GM23338 (cell line): ENCODE measurements around the gene UBE2D1.

Experiments used
- EZH2 ChIP-seq: fragments of 200-600 bp; sonication (generic); IDR thresholded peaks from one replicate; pipeline ENCODE4 v1.8.0; 2017; ENCODE audit warnings: antibody characterized with exemption, mild to moderate bottlenecking, low read depth; ENCODE audit not compliant: unreplicated experiment
- EZH2phosphoT487 ChIP-seq: fragments of 200-600 bp; sonication (generic); IDR thresholded peaks from one replicate; pipeline ENCODE4 v1.8.1; 2018; ENCODE audit warnings: antibody characterized with exemption; ENCODE audit not compliant: unreplicated experiment
- JUNB ChIP-seq: IDR thresholded peaks from one replicate; pipeline ENCODE4 v1.6.1; 2016; ENCODE audit warnings: antibody characterized with exemption; ENCODE audit not compliant: unreplicated experiment
- POLR2AphosphoS5 ChIP-seq: IDR thresholded peaks from 2 replicates; pipeline ENCODE4 v1.6.1; 2016; ENCODE audit warnings: antibody characterized with exemption, low read depth
- STAT1 ChIP-seq: IDR thresholded peaks from one replicate; pipeline ENCODE4 v1.6.1; 2016; ENCODE audit warnings: antibody characterized with exemption; ENCODE audit not compliant: unreplicated experiment
- TF ChIP-seq, protein P1 (sequence below), 2 experiments: fragments of 200-600 bp in 1 of 2; sonication (generic) in 1 of 2; conservative IDR thresholded peaks; 2 replicates each; pipeline versions ENCODE4 v1.5.1 to v1.6.1; 2016 to 2017; ENCODE audit warnings: antibody characterized with exemption in 2 of 2, low read depth in 2 of 2, mild to moderate bottlenecking in 2 of 2, moderate library complexity in 1 of 2
- TF ChIP-seq, protein P2 (sequence below): IDR thresholded peaks from one replicate; pipeline ENCODE4 v1.6.1; 2018; ENCODE audit warnings: antibody characterized with exemption; ENCODE audit not compliant: unreplicated experiment
- TF ChIP-seq, protein P3 (sequence below): IDR thresholded peaks from 2 replicates; pipeline ENCODE4 v1.6.1; 2016; ENCODE audit warnings: antibody characterized with exemption

DNA sequence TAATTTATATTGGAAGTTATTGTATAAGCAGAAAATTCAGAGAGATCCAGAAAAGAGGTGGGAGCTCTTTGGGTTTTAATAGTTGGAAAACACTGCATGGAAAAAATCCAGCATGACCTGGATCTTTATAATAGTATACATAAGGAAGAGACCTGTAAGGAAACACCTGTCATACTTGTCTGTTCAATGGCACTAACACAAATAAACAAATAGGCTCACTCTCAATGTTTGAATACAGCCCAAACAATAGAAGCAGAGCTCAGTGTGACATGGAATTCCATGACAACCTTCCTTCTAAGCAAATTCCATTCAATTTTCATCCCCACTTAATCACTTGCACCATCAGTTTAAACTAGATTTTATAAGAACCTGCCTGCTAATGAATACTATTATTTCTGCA is 34.1 kb upstream of the UBE2D1 start:
- TF ChIP-seq, protein P1, sequence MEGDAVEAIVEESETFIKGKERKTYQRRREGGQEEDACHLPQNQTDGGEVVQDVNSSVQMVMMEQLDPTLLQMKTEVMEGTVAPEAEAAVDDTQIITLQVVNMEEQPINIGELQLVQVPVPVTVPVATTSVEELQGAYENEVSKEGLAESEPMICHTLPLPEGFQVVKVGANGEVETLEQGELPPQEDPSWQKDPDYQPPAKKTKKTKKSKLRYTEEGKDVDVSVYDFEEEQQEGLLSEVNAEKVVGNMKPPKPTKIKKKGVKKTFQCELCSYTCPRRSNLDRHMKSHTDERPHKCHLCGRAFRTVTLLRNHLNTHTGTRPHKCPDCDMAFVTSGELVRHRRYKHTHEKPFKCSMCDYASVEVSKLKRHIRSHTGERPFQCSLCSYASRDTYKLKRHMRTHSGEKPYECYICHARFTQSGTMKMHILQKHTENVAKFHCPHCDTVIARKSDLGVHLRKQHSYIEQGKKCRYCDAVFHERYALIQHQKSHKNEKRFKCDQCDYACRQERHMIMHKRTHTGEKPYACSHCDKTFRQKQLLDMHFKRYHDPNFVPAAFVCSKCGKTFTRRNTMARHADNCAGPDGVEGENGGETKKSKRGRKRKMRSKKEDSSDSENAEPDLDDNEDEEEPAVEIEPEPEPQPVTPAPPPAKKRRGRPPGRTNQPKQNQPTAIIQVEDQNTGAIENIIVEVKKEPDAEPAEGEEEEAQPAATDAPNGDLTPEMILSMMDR (conservative IDR thresholded peaks at IDR 0.05; ENCODE audit: low read depth in 2 of 2): no peak
- no peak for TF ChIP-seq EZH2
- TF ChIP-seq, protein P2, sequence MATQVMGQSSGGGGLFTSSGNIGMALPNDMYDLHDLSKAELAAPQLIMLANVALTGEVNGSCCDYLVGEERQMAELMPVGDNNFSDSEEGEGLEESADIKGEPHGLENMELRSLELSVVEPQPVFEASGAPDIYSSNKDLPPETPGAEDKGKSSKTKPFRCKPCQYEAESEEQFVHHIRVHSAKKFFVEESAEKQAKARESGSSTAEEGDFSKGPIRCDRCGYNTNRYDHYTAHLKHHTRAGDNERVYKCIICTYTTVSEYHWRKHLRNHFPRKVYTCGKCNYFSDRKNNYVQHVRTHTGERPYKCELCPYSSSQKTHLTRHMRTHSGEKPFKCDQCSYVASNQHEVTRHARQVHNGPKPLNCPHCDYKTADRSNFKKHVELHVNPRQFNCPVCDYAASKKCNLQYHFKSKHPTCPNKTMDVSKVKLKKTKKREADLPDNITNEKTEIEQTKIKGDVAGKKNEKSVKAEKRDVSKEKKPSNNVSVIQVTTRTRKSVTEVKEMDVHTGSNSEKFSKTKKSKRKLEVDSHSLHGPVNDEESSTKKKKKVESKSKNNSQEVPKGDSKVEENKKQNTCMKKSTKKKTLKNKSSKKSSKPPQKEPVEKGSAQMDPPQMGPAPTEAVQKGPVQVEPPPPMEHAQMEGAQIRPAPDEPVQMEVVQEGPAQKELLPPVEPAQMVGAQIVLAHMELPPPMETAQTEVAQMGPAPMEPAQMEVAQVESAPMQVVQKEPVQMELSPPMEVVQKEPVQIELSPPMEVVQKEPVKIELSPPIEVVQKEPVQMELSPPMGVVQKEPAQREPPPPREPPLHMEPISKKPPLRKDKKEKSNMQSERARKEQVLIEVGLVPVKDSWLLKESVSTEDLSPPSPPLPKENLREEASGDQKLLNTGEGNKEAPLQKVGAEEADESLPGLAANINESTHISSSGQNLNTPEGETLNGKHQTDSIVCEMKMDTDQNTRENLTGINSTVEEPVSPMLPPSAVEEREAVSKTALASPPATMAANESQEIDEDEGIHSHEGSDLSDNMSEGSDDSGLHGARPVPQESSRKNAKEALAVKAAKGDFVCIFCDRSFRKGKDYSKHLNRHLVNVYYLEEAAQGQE: no peak
- TF ChIP-seq EZH2phosphoT487: no peak
- no peak for TF ChIP-seq POLR2AphosphoS5
- TF ChIP-seq, protein P3, sequence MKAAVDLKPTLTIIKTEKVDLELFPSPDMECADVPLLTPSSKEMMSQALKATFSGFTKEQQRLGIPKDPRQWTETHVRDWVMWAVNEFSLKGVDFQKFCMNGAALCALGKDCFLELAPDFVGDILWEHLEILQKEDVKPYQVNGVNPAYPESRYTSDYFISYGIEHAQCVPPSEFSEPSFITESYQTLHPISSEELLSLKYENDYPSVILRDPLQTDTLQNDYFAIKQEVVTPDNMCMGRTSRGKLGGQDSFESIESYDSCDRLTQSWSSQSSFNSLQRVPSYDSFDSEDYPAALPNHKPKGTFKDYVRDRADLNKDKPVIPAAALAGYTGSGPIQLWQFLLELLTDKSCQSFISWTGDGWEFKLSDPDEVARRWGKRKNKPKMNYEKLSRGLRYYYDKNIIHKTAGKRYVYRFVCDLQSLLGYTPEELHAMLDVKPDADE: no peak
- TF ChIP-seq STAT1: no peak
- TF ChIP-seq JUNB: no peak
